K562 (cell line): ENCODE results near the gene ATL1.

Experiments used
- DPF2 ChIP-seq: fragments of 450-650 bp; IDR thresholded peaks from 2 replicates; pipeline ENCODE4 v1.6.1; 2016
- EZH2 ChIP-seq: IDR thresholded peaks from 2 replicates; pipeline ENCODE4 v1.6.1; 2012; ENCODE audit warnings: low read depth, mild to moderate bottlenecking, inconsistent platforms, low read length, borderline replicate concordance
- SIRT6 ChIP-seq: IDR thresholded peaks from one replicate; pipeline ENCODE4 v1.6.1; 2012; ENCODE audit warnings: low read depth, mild to moderate bottlenecking, control low read depth, inconsistent platforms, low read length, moderate library complexity

GRCh38 chr14:50577982-50578381 lies 18.0 kb downstream of the ATL1 start:
- TF ChIP-seq DPF2 = no peak
- TF ChIP-seq SIRT6 = no peak
- no peak for TF ChIP-seq EZH2
